Dendritic cell treated with granulocyte-macrophage colony-stimulating factor and Interleukin-4, amounts not matched to agents 40 ng/mL and 50 ng/mL, for 4 days (primary cell): ENCODE data around the gene ZNF503.

Experiments
- H3K27ac Mint-ChIP-seq: one replicate; pipeline ENCODE4 v1.8.0; 2022; ENCODE audit warnings: mild to moderate bottlenecking, mixed read lengths
- H3K27me3 Mint-ChIP-seq: one replicate; pipeline ENCODE4 v1.8.0; 2022; ENCODE audit warnings: mild to moderate bottlenecking, mixed read lengths
- H3K36me3 Mint-ChIP-seq: one replicate; pipeline ENCODE4 v1.8.0; 2022; ENCODE audit warnings: low read depth, mixed read lengths
- H3K4me1 Mint-ChIP-seq: one replicate; pipeline ENCODE4 v1.8.0; 2022; ENCODE audit warnings: low read depth, mixed read lengths
- H3K4me3 Mint-ChIP-seq: one replicate; pipeline ENCODE4 v1.8.0; 2022; ENCODE audit warnings: mild to moderate bottlenecking, moderate library complexity, mixed read lengths
- H3K9me3 Mint-ChIP-seq: one replicate; pipeline ENCODE4 v1.8.0; 2022; ENCODE audit warnings: mixed read lengths
- intact Hi-C: fragments of 100-400 bp; cut with micrococcal nuclease; formaldehyde crosslinking; loops from one replicate; pipeline ENCODE4 v1.15.0; 2022

The ZNF503 gene

GRCh38 chr10:75426880-75427279, 25.3 kb upstream of the ZNF503 start:
- no peak overlapping the region for H3K4me3 Mint-ChIP-seq
- H3K27ac Mint-ChIP-seq: no peak overlapping the region
- intact Hi-C loops: no loop called here
- H3K27me3 Mint-ChIP-seq: peaks cover 4% of the 10 kb centered on the region
- H3K4me1 Mint-ChIP-seq: peaks cover 36% of the 10 kb centered on the region
- H3K36me3 Mint-ChIP-seq: peaks cover 7% of the 10 kb centered on the region
- no peaks in the 10 kb centered on the region for H3K9me3 Mint-ChIP-seq

GRCh38 chr10:75425291-75426079, 23.9 kb upstream of the ZNF503 start:
- H3K9me3 Mint-ChIP-seq: no peaks in the 10 kb centered on the region
- peaks cover 4% of the 10 kb centered on the region for H3K27me3 Mint-ChIP-seq
- peaks cover 27% of the 10 kb centered on the region for H3K4me1 Mint-ChIP-seq
- no peak overlapping the region for H3K4me3 Mint-ChIP-seq
- no peak overlapping the region for H3K27ac Mint-ChIP-seq
- intact Hi-C loops: no loop called here
- H3K36me3 Mint-ChIP-seq: peaks cover 7% of the 10 kb centered on the region

- Mint-ChIP-seq H3K36me3 (peaks cover 7% of the 10 kb centered on the region), H3K4me3 (no peak overlapping the region), H3K9me3 (no peaks in the 10 kb centered on the region), H3K4me1 (peaks cover 18% of the 10 kb centered on the region), H3K27me3 (peaks cover 4% of the 10 kb centered on the region), H3K27ac (no peak overlapping the region)
- intact Hi-C loops: no loop called here
Observed at GRCh38 chr10:75424571-75424970, 23.0 kb upstream of the ZNF503 start.

GRCh38 chr10:75422913-75423312, 21.3 kb upstream of the ZNF503 start:
- no peaks in the 10 kb centered on the region for H3K9me3 Mint-ChIP-seq
- peaks cover 2% of the 10 kb centered on the region for H3K4me1 Mint-ChIP-seq
- no peak overlapping the region for H3K27ac Mint-ChIP-seq
- H3K36me3 Mint-ChIP-seq: no peaks in the 10 kb centered on the region
- intact Hi-C loops: no loop called here
- peaks cover 6% of the 10 kb centered on the region for H3K27me3 Mint-ChIP-seq
- no peak overlapping the region for H3K4me3 Mint-ChIP-seq

GRCh38 chr10:75418712-75419111, 17.1 kb upstream of the ZNF503 start:
- H3K4me1 Mint-ChIP-seq: no peaks in the 10 kb centered on the region
- no peaks in the 10 kb centered on the region for H3K36me3 Mint-ChIP-seq
- intact Hi-C loops: no loop called here
- no peaks in the 10 kb centered on the region for H3K9me3 Mint-ChIP-seq
- peaks cover 19% of the 10 kb centered on the region for H3K27me3 Mint-ChIP-seq
- H3K27ac Mint-ChIP-seq: no peak overlapping the region
- H3K4me3 Mint-ChIP-seq: no peak overlapping the region

GRCh38 chr10:75418293-75418692, 16.7 kb upstream of the ZNF503 start:
- Mint-ChIP-seq H3K27me3 (peaks cover 21% of the 10 kb centered on the region), H3K27ac (no peak overlapping the region), H3K36me3 (no peaks in the 10 kb centered on the region), H3K4me1 (no peaks in the 10 kb centered on the region), H3K9me3 (no peaks in the 10 kb centered on the region), H3K4me3 (no peak overlapping the region)
- intact Hi-C loops: no loop called here

GRCh38 chr10:75417522-75417927, 16.0 kb upstream of the ZNF503 start:
- intact Hi-C loops: no loop called here
- no peaks in the 10 kb centered on the region for H3K4me1 Mint-ChIP-seq

GRCh38 chr10:75414527-75414926, 13.0 kb upstream of the ZNF503 start:
- Mint-ChIP-seq H3K27ac (no peak overlapping the region), H3K4me1 (peaks cover 5% of the 10 kb centered on the region), H3K4me3 (no peak overlapping the region), H3K36me3 (no peaks in the 10 kb centered on the region), H3K27me3 (peaks cover 33% of the 10 kb centered on the region), H3K9me3 (no peaks in the 10 kb centered on the region)
- intact Hi-C loops: no loop called here

More at GRCh38 chr10:75417522-75417927, 16.0 kb upstream of the ZNF503 start:
- Mint-ChIP-seq H3K4me3 (no peak overlapping the region), H3K27me3 (peaks cover 17% of the 10 kb centered on the region), H3K9me3 (no peaks in the 10 kb centered on the region), H3K27ac (no peak overlapping the region), H3K36me3 (no peaks in the 10 kb centered on the region)

GRCh38 chr10:75410132-75411005, 8.8 kb upstream of the ZNF503 start:
- Mint-ChIP-seq H3K27me3 (peaks cover 56% of the 10 kb centered on the region), H3K36me3 (peaks cover 12% of the 10 kb centered on the region), H3K4me3 (peak overlapping the region; percentile 96), H3K4me1 (peaks cover 20% of the 10 kb centered on the region), H3K27ac (no peak overlapping the region), H3K9me3 (no peaks in the 10 kb centered on the region)
- intact Hi-C loops: no loop called here

GRCh38 chr10:75408911-75409885, 7.6 kb upstream of the ZNF503 start:
- Mint-ChIP-seq H3K36me3 (peaks cover 12% of the 10 kb centered on the region), H3K9me3 (no peaks in the 10 kb centered on the region), H3K4me1 (peaks cover 29% of the 10 kb centered on the region), H3K27ac (peak overlapping the region; percentile 81), H3K4me3 (peak overlapping the region; percentile 96), H3K27me3 (peaks cover 65% of the 10 kb centered on the region)
- intact Hi-C loops: loop anchor here (10.0 kb wide), 1 partner anchor 116 kb away; no protein-coding TSS in a partner anchor

GRCh38 chr10:75408509-75408875, 6.9 kb upstream of the ZNF503 start:
- Mint-ChIP-seq H3K4me3 (peak overlapping the region; percentile 96), H3K27me3 (peaks cover 72% of the 10 kb centered on the region), H3K9me3 (no peaks in the 10 kb centered on the region), H3K36me3 (peaks cover 12% of the 10 kb centered on the region), H3K4me1 (peaks cover 36% of the 10 kb centered on the region), H3K27ac (peak overlapping the region; percentile 81)
- intact Hi-C loops: loop anchor here (10.0 kb wide), 1 partner anchor 116 kb away; no protein-coding TSS in a partner anchor

- H3K27ac Mint-ChIP-seq: peak overlapping the region; percentile 81
- intact Hi-C loops: loop anchor here (10.0 kb wide), 1 partner anchor 117 kb away; no protein-coding TSS in a partner anchor
- peaks cover 42% of the 10 kb centered on the region for H3K4me1 Mint-ChIP-seq
- peaks cover 75% of the 10 kb centered on the region for H3K27me3 Mint-ChIP-seq
- peak overlapping the region; percentile 96 for H3K4me3 Mint-ChIP-seq
- peaks cover 15% of the 10 kb centered on the region for H3K36me3 Mint-ChIP-seq
- H3K9me3 Mint-ChIP-seq: no peaks in the 10 kb centered on the region
Observed at GRCh38 chr10:75407713-75408508, 6.3 kb upstream of the ZNF503 start.
